Measurements from ENCODE around the gene GADD45GIP1.

Gene GADD45GIP1

GRCh38 chr19:12956446-12957388, at the start of gene GADD45GIP1:
GADD45GIP1 (minus strand) TSS chr19:12957223; CDS start chr19:12957212, 11 bp downstream.
- DNase-seq (ENCODE audit: low read depth, low spot score): peak; percentile 62

- DNase-seq (ENCODE audit: low read depth, low spot score): no peak
Observed at GRCh38 chr19:13005861-13006370, 48.9 kb upstream of the GADD45GIP1 start.

GRCh38 chr19:13005253-13005652, 48.2 kb upstream of the GADD45GIP1 start:
- DNase-seq (ENCODE audit: low read depth, low spot score): no peak

- DNase-seq (ENCODE audit: low read depth, low spot score): no peak
Observed at GRCh38 chr19:13004273-13004672, 47.2 kb upstream of the GADD45GIP1 start.

GRCh38 chr19:13003081-13003480, 46.1 kb upstream of the GADD45GIP1 start:
- DNase-seq (ENCODE audit: low read depth, low spot score): no peak

- no peak for DNase-seq (ENCODE audit: low read depth, low spot score)
Observed at GRCh38 chr19:13002166-13002898, 45.3 kb upstream of the GADD45GIP1 start.

- DNase-seq (ENCODE audit: low read depth, low spot score): no peak
Observed at GRCh38 chr19:13001502-13002165, 44.6 kb upstream of the GADD45GIP1 start.

- DNase-seq (ENCODE audit: low read depth, low spot score): no peak
Observed at GRCh38 chr19:13001166-13001501, 44.1 kb upstream of the GADD45GIP1 start.

GRCh38 chr19:12997967-12998940, 41.2 kb upstream of the GADD45GIP1 start:
- DNase-seq (ENCODE audit: low read depth, low spot score): no peak

- DNase-seq (ENCODE audit: low read depth, low spot score): no peak
Observed at GRCh38 chr19:12997179-12997966, 40.4 kb upstream of the GADD45GIP1 start.

GRCh38 chr19:12996406-12997094, 39.5 kb upstream of the GADD45GIP1 start:
- no peak for DNase-seq (ENCODE audit: low read depth, low spot score)

GRCh38 chr19:12995596-12996405, 38.8 kb upstream of the GADD45GIP1 start:
- no peak for DNase-seq (ENCODE audit: low read depth, low spot score)

GRCh38 chr19:12994701-12995595, 37.9 kb upstream of the GADD45GIP1 start, which contains the start of gene NFIX:
NFIX (plus strand) TSS chr19:12995475; CDS start chr19:12995838, 363 bp downstream.
- peak; percentile 25 for DNase-seq (ENCODE audit: low read depth, low spot score)

- DNase-seq (ENCODE audit: low read depth, low spot score): no peak
Observed at GRCh38 chr19:12993562-12993961, 36.5 kb upstream of the GADD45GIP1 start.

GRCh38 chr19:12992729-12993128, 35.7 kb upstream of the GADD45GIP1 start:
- no peak for DNase-seq (ENCODE audit: low read depth, low spot score)

- no peak for DNase-seq (ENCODE audit: low read depth, low spot score)
Observed at GRCh38 chr19:12991296-12991695, 34.3 kb upstream of the GADD45GIP1 start.

- no peak for DNase-seq (ENCODE audit: low read depth, low spot score)
Observed at GRCh38 chr19:12990853-12991252, 33.8 kb upstream of the GADD45GIP1 start.
